ENCODE measurements around the gene MAJIN. TPM values are rescaled to one million over a fixed set of nuclear protein-coding genes. Genes with fewer than 3 reads are reported as not detected.
A peak's percentile ranks its signal among the peaks of the same experiment; 100 is the strongest.

MAJIN gene
- total and polyA plus RNA-seq, 3 experiments from 2014 or later = not detected

DNA sequence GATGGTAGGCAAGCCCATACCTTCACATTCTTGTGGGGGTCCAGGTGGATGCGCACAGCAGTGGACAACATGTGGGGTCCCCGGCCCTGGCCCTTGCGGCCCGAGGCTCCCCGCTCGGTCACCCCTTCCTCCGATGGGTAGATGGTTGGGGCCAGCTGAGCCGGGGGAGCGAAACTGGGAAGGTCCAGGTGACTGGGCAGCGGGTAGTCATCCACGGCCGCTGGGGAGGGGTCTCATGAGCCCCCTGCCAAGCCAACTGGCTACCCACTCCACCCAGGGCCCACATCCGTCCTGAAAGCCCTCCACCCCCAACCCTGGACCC lies 65.6 kb downstream of the MAJIN start:
- Mint-ChIP-seq H3K4me1 (peaks cover 0 to 5% (median 4%) of the 10 kb centered on the region in 3 donors), H3K27ac (no peak overlapping the region), H3K9me3 (no peaks in the 10 kb centered on the region), H3K36me3 (peaks cover 0 to 77% (median 9%) of the 10 kb centered on the region in 3 donors), H3K27me3 (no peaks in the 10 kb centered on the region), H3K4me3 (no peak overlapping the region)
- Histone ChIP-seq H3K36me3 (ENCODE audit: insufficient read depth, low read length) (peaks cover 14% of the 10 kb centered on the region), H3K27me3 (ENCODE audit: insufficient read depth, low read length, poor library complexity, severe bottlenecking) (no peaks in the 10 kb centered on the region), H3K4me3 (ENCODE audit: low read length) (no peak overlapping the region), H3K9me3 (ENCODE audit: low read length) (no peaks in the 10 kb centered on the region), H3K4me1 (ENCODE audit: insufficient read depth, low read length) (no peaks in the 10 kb centered on the region), H3K27ac (ENCODE audit: low read depth, low read length) (no peak overlapping the region)
- ChIA-PET CTCF (interaction anchor here (1.4 kb wide), 1 partner anchor 12 kb away, joined by 3 read pairs; no protein-coding TSS in a partner anchor), POLR2A (interaction anchor here (0.5 kb wide), 1 partner anchor 9 kb away, joined by 4 read pairs; no protein-coding TSS in a partner anchor)
- DNase-seq = no peak

DNA sequence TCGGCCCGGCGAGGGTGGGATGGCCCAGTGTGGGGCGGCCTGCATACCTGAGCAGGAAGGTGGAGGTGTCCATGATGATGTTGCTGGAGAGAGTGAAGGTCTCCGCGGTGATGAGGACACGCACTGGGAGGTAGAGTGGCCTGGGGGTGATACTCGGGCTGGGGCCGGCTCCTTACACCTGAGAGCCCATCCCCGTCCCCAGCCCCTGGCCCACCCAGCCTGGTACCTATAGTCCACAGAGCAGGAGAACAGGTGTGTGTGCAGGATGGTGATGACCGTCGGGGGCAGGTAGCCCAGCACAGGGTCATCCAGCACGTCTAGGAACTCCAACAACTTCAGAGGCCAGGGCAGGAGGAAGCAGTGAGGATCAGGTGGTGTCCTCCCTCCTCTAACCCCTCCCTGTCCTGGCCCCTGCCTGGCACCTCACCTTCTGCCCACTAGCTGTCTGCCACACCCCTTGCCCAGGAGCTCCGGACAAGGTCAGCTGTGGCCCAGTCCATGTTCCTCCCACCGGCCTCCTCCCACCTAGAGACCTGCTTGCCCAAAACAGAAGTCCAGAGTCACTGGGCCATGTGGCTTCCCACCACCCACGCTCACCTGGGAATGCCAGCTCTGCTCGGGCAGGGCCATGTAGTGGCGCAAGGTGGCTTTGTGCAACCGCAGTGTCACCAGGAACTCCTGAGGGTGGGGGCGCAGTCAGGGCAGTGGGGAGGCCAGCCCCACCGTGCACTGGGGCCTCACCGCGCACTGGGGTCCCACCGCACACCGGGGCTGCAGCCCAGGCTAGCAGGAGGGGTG lies 66.2 kb downstream of the MAJIN start:
- no peak overlapping the region for H3K4me3 Mint-ChIP-seq
- Histone ChIP-seq H3K36me3 (ENCODE audit: insufficient read depth, low read length) (peaks cover 9% of the 10 kb centered on the region), H3K27me3 (ENCODE audit: insufficient read depth, low read length, poor library complexity, severe bottlenecking) (no peaks in the 10 kb centered on the region), H3K4me1 (ENCODE audit: insufficient read depth, low read length) (peaks cover 1% of the 10 kb centered on the region), H3K27ac (ENCODE audit: low read depth, low read length) (no peak overlapping the region), H3K4me3 (ENCODE audit: low read length) (no peak overlapping the region), H3K9me3 (ENCODE audit: low read length) (no peaks in the 10 kb centered on the region)
- peaks cover 0 to 6% (median 4%) of the 10 kb centered on the region in 3 donors for H3K4me1 Mint-ChIP-seq
- POLR2A ChIA-PET = interaction anchor here (0.5 kb wide), 1 partner anchor 9 kb away, joined by 4 read pairs; no protein-coding TSS in a partner anchor
- H3K9me3 Mint-ChIP-seq = no peaks in the 10 kb centered on the region
- H3K27me3 Mint-ChIP-seq = no peaks in the 10 kb centered on the region
- no peak overlapping the region for H3K27ac Mint-ChIP-seq
- peaks cover 0 to 77% (median 9%) of the 10 kb centered on the region in 3 donors for H3K36me3 Mint-ChIP-seq
- CTCF ChIA-PET = interaction anchor here (1.4 kb wide), 1 partner anchor 12 kb away, joined by 3 read pairs; no protein-coding TSS in a partner anchor
- DNase-seq = no peak

DNA sequence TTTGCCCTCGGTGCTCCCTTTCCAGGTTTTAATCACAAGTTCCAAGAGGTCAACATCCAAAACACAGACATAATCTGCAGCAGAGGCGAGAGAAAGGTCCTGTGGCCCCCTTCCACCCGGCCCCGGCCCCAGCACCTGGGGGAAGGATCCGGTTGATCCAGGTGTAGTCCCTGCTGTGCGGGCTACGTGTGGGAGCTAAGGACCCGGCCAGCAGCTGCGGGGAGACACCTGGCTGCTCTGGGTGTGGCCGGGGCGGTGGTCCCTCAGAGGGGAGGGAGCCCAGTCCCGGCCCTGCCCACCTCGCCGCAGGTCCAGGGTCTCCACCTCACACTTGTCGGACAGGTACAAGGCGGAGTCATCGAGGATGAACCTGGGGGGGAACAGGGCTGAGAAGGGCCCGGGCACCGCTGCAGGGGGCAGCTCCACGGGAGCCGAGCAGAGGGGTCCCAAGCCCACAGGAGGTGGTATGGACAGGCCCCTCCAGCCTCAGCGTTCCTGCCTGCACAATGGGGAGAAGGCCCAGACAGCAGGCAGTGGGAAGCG lies 68.5 kb downstream of the MAJIN start:
- H3K36me3 Mint-ChIP-seq = peaks cover 0 to 75% (median 11%) of the 10 kb centered on the region in 3 donors
- no peaks in the 10 kb centered on the region for H3K27me3 Mint-ChIP-seq
- peaks cover 6 to 12% (median 9%) of the 10 kb centered on the region in 3 donors for H3K4me1 Mint-ChIP-seq
- no peak overlapping the region for H3K4me3 Mint-ChIP-seq
- Histone ChIP-seq H3K36me3 (ENCODE audit: insufficient read depth, low read length) (peaks cover 9% of the 10 kb centered on the region), H3K4me1 (ENCODE audit: insufficient read depth, low read length) (peaks cover 14% of the 10 kb centered on the region), H3K27ac (ENCODE audit: low read depth, low read length) (no peak overlapping the region), H3K27me3 (ENCODE audit: insufficient read depth, low read length, poor library complexity, severe bottlenecking) (no peaks in the 10 kb centered on the region), H3K4me3 (ENCODE audit: low read length) (no peak overlapping the region), H3K9me3 (ENCODE audit: low read length) (no peaks in the 10 kb centered on the region)
- POLR2A ChIA-PET = no interaction called here
- no peaks in the 10 kb centered on the region for H3K9me3 Mint-ChIP-seq
- DNase-seq = no peak
- CTCF ChIA-PET = no interaction called here
- no peak overlapping the region for H3K27ac Mint-ChIP-seq

DNA sequence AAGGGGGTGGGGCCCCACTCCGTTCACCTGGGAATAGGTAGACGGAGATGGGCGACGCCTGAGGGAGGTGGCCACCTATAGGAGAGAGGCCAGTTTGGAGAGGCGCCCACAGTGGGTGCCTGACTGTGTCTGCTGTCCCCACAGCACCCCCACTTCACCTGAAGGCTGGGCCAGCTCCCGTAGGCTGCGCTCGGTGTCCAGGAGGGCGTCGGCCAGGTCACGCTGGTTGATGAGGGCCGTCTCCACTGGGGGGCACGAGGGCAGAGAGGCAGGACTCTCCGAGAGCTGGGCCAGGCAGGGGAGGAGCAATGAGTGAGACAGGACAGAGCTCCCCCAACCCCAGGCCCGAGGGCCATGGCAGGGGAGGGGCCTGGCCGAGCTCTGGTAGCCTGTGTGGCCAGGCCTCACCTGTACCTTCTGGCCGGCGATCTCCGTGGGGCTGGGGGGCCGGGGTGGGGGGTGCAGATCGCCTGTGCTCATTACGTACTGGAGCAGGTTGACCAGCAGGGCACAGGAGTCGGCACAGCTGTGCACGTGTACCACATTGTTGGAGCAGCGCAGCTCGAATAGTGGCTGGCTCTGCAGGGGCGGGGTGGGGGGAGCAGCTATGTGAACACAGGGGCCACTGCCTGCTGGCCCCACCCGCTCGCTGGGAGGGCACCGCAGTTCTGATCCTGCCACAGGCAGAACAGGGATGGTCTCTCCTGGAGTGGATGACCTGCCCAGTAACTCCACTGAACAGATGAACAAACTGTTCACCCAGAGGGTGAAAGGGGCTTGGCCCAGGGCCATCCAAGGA lies 69.6 kb downstream of the MAJIN start:
- Histone ChIP-seq H3K4me3 (ENCODE audit: low read length) (no peak overlapping the region), H3K9me3 (ENCODE audit: low read length) (no peaks in the 10 kb centered on the region), H3K36me3 (ENCODE audit: insufficient read depth, low read length) (peaks cover 20% of the 10 kb centered on the region), H3K27ac (ENCODE audit: low read depth, low read length) (no peak overlapping the region), H3K27me3 (ENCODE audit: insufficient read depth, low read length, poor library complexity, severe bottlenecking) (no peaks in the 10 kb centered on the region), H3K4me1 (ENCODE audit: insufficient read depth, low read length) (peaks cover 14% of the 10 kb centered on the region)
- Mint-ChIP-seq H3K4me3 (no peak overlapping the region), H3K27me3 (no peaks in the 10 kb centered on the region), H3K9me3 (no peaks in the 10 kb centered on the region), H3K4me1 (peaks cover 6 to 12% (median 9%) of the 10 kb centered on the region in 3 donors), H3K27ac (peak overlapping the region in 4 of 8 donors; percentile 17 to 74 (median 58)), H3K36me3 (peaks cover 0 to 75% (median 6%) of the 10 kb centered on the region in 3 donors)
- ChIA-PET POLR2A (no interaction called here), CTCF (interaction anchor here (1.6 kb wide), 1 partner anchor 58 kb away, joined by 3 read pairs; the partner anchor contains the start of gene CDC42BPG)
- no peak for DNase-seq

DNA sequence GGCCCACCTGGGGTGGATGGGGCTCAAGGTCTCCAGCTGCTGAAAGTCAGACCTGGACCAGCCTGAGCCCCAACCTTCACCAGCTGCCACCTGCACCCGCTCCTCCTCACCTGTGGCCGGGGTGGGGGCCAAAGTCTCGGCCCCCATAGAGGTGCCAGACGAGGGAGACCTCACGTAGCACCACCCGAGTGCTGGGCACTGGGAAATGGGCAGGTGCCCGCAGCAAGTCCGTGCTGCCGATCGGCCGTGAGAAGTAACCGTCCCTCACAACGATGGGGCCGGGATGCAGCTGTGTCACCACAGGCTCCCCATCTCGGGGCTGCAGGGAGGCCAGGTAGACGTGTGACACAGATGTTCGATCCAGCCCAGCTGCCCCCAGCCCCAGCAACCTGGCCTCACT lies 71.1 kb downstream of the MAJIN start:
- no peak overlapping the region for H3K27ac ChIP-seq (ENCODE audit: low read depth, low read length)
- CTCF ChIA-PET = interaction anchor here (29.6 kb wide), 1 partner anchor 46 kb away, joined by 1256 read pairs; the partner anchor contains the start of gene CDC42BPG
- peak overlapping the region in 4 of 8 donors; percentile 21 to 72 (median 29) for H3K27ac Mint-ChIP-seq
- peaks cover 14% of the 10 kb centered on the region for H3K4me1 ChIP-seq (ENCODE audit: insufficient read depth, low read length)
- POLR2A ChIA-PET = interaction anchor here (0.6 kb wide), 1 partner anchor 26 kb away, joined by 3 read pairs; no protein-coding TSS in a partner anchor
- no peak overlapping the region for H3K4me3 Mint-ChIP-seq
- H3K27me3 ChIP-seq (ENCODE audit: insufficient read depth, low read length, poor library complexity, severe bottlenecking) = no peaks in the 10 kb centered on the region
- H3K27me3 Mint-ChIP-seq = no peaks in the 10 kb centered on the region
- no peak overlapping the region for H3K4me3 ChIP-seq (ENCODE audit: low read length)
- peaks cover 0 to 77% (median 6%) of the 10 kb centered on the region in 3 donors for H3K36me3 Mint-ChIP-seq
- H3K4me1 Mint-ChIP-seq = peaks cover 6 to 12% (median 9%) of the 10 kb centered on the region in 3 donors
- H3K9me3 ChIP-seq (ENCODE audit: low read length) = no peaks in the 10 kb centered on the region
- H3K9me3 Mint-ChIP-seq = no peaks in the 10 kb centered on the region
- peaks cover 20% of the 10 kb centered on the region for H3K36me3 ChIP-seq (ENCODE audit: insufficient read depth, low read length)
- DNase-seq = no peak

DNA sequence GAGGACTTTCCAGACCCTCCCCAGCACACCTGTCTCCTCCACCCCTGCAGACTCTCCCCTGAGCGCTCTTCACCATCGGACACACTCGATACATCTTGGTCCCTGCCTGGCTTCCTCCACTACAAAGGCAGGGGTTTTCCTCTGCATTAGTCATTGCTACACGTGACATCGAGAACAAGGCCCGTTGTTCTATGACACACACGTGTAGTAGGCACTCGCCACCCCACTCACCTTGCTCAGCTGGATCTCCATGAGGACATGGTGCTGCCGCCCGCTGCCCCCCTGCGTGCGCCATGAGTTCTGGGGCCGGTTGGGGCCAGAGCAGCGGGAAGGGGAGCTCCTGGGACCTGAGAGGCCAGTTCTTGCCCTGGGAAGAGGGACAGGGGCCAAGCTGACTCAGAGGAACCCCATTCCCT lies 71.6 kb downstream of the MAJIN start:
- peak; percentile 42 to 85 (median 58) for DNase-seq
- no peaks in the 10 kb centered on the region for H3K27me3 ChIP-seq (ENCODE audit: insufficient read depth, low read length, poor library complexity, severe bottlenecking)
- peak overlapping the region; percentile 25 to 98 (median 84) for H3K27ac Mint-ChIP-seq
- peaks cover 15% of the 10 kb centered on the region for H3K36me3 ChIP-seq (ENCODE audit: insufficient read depth, low read length)
- no peak overlapping the region for H3K4me3 ChIP-seq (ENCODE audit: low read length)
- no peaks in the 10 kb centered on the region for H3K9me3 Mint-ChIP-seq
- peak overlapping the region in 5 of 7 donors; percentile 3 to 58 (median 10) for H3K4me3 Mint-ChIP-seq
- H3K4me1 Mint-ChIP-seq = peaks cover 6 to 12% (median 9%) of the 10 kb centered on the region in 3 donors
- no peak overlapping the region for H3K27ac ChIP-seq (ENCODE audit: low read depth, low read length)
- H3K27me3 Mint-ChIP-seq = no peaks in the 10 kb centered on the region
- ChIA-PET POLR2A (interaction anchor here (0.6 to 1.1 kb wide), 3 partner anchors 15 to 83 kb away, joined by 3 to 8 read pairs (median 3); no protein-coding TSS in a partner anchor), CTCF (interaction anchor here (29.6 kb wide), 1 partner anchor 45 kb away, joined by 1256 read pairs; the partner anchor contains the start of gene CDC42BPG)
- H3K4me1 ChIP-seq (ENCODE audit: insufficient read depth, low read length) = peaks cover 14% of the 10 kb centered on the region
- H3K36me3 Mint-ChIP-seq = peaks cover 0 to 76% (median 4%) of the 10 kb centered on the region in 3 donors
- no peaks in the 10 kb centered on the region for H3K9me3 ChIP-seq (ENCODE audit: low read length)

DNA sequence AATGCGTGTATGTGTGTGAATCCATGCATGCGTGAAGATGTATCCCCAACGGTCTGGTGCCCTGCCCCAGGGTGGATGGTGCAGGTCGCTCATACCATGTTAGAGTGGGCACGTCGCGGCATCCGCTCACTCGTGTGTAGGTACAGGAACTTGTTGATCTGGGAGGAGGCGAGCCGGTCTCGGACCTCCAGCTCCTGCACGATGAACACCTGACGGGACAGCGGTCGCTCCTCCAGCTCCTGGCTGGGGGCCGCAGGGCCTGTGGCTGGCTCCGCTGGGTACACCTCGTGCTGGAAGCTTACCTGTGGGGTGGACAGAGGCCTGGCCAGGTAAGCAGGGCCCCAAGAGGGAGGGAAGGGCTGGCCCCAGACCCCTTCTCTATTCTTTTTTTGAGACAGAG lies 73.4 kb downstream of the MAJIN start:
- Histone ChIP-seq H3K4me1 (ENCODE audit: insufficient read depth, low read length) (peaks cover 14% of the 10 kb centered on the region), H3K27me3 (ENCODE audit: insufficient read depth, low read length, poor library complexity, severe bottlenecking) (no peaks in the 10 kb centered on the region), H3K4me3 (ENCODE audit: low read length) (no peak overlapping the region), H3K27ac (ENCODE audit: low read depth, low read length) (no peak overlapping the region), H3K9me3 (ENCODE audit: low read length) (no peaks in the 10 kb centered on the region), H3K36me3 (ENCODE audit: insufficient read depth, low read length) (peaks cover 12% of the 10 kb centered on the region)
- DNase-seq = no peak
- Mint-ChIP-seq H3K36me3 (peaks cover 0 to 71% (median 2%) of the 10 kb centered on the region in 3 donors), H3K9me3 (no peaks in the 10 kb centered on the region), H3K4me3 (no peak overlapping the region), H3K27ac (peak overlapping the region in 1 of 8 donors; percentile 60), H3K4me1 (peaks cover 6 to 16% (median 11%) of the 10 kb centered on the region in 3 donors), H3K27me3 (no peaks in the 10 kb centered on the region)
- POLR2A ChIA-PET = no interaction called here
- CTCF ChIA-PET = interaction anchor here (0.8 to 29.6 kb wide), 3 partner anchors 10 to 116 kb away, joined by 3 to 1256 read pairs (median 4); partner anchors contain the start of gene CDC42BPG
